C4-2B (cell line): ENCODE data around the gene PNO1.

Experiments used
- ZFX ChIP-seq: fragments of 450-650 bp; IDR thresholded peaks from 2 replicates; pipeline ENCODE4 v1.6.1; 2017
- TF ChIP-seq, protein P1 (sequence below): fragments of 450-650 bp; conservative IDR thresholded peaks from 2 replicates; pipeline ENCODE4 v1.5.1; 2017; ENCODE audit warnings: mild to moderate bottlenecking

DNA sequence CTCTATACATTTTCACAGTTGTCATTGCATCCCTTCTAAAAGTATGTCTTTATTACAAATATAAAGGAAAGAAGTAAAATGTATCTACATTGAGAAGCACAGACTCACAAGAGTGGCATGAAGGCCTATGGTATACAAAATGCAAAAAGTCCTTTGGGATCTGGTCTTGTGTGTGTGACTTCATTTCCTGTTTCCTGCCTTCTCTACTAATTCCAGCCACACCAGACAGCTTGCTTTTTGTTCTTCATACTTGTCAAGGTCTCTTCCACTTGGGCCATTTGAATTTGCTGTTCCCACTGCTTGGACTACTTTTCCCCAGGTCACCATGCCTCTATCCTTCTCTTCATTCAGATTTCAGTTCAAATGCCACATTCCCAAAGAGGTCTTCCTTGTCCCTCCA, 6.7 kb upstream of the PNO1 start:
- TF ChIP-seq, protein P1, sequence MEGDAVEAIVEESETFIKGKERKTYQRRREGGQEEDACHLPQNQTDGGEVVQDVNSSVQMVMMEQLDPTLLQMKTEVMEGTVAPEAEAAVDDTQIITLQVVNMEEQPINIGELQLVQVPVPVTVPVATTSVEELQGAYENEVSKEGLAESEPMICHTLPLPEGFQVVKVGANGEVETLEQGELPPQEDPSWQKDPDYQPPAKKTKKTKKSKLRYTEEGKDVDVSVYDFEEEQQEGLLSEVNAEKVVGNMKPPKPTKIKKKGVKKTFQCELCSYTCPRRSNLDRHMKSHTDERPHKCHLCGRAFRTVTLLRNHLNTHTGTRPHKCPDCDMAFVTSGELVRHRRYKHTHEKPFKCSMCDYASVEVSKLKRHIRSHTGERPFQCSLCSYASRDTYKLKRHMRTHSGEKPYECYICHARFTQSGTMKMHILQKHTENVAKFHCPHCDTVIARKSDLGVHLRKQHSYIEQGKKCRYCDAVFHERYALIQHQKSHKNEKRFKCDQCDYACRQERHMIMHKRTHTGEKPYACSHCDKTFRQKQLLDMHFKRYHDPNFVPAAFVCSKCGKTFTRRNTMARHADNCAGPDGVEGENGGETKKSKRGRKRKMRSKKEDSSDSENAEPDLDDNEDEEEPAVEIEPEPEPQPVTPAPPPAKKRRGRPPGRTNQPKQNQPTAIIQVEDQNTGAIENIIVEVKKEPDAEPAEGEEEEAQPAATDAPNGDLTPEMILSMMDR, result no peak
- TF ChIP-seq ZFX, result no peak
